GM20431 (cell line): ENCODE results near the gene FRRS1.

Experiments
- in situ Hi-C: fragments of 300-500 bp; cut with MseI, MboI; formaldehyde crosslinking; loops from one replicate; pipeline ENCODE4 v1.15.0; 2020; ENCODE audit warnings: low sequenced_read_pairs; ENCODE audit not compliant: unreplicated experiment

Gene FRRS1

GRCh38 chr1:99738858-99739465, 27.5 kb downstream of the FRRS1 start:
- in situ Hi-C loops = no loop called here

GRCh38 chr1:99737016-99737415, 29.4 kb downstream of the FRRS1 start:
- in situ Hi-C loops = no loop called here

GRCh38 chr1:99735852-99736251, 30.6 kb downstream of the FRRS1 start:
- in situ Hi-C loops = no loop called here

GRCh38 chr1:99731384-99731783, 35.1 kb downstream of the FRRS1 start:
- in situ Hi-C loops = no loop called here

- in situ Hi-C loops = no loop called here
These were observed 37.8 kb downstream of the FRRS1 start for GRCh38 chr1:99728494-99729235.

GRCh38 chr1:99727575-99728185, 38.8 kb downstream of the FRRS1 start:
- in situ Hi-C loops = no loop called here

- in situ Hi-C loops = no loop called here
These were observed 39.6 kb downstream of the FRRS1 start for GRCh38 chr1:99726818-99727217.

- in situ Hi-C loops = no loop called here
These were observed 40.0 kb downstream of the FRRS1 start for GRCh38 chr1:99726407-99726806.

- in situ Hi-C loops = no loop called here
These were observed 40.4 kb downstream of the FRRS1 start for GRCh38 chr1:99725996-99726395.

GRCh38 chr1:99723251-99723650, 43.2 kb downstream of the FRRS1 start:
- in situ Hi-C loops = loop anchor here (25.0 kb wide), 1 partner anchor 536 kb away; no protein-coding TSS in a partner anchor

GRCh38 chr1:99717005-99717404, 49.4 kb downstream of the FRRS1 start:
- in situ Hi-C loops = loop anchor here (25.0 kb wide), 1 partner anchor 530 kb away; no protein-coding TSS in a partner anchor

GRCh38 chr1:99713006-99713405, 53.4 kb downstream of the FRRS1 start:
- in situ Hi-C loops = loop anchor here (25.0 kb wide), 1 partner anchor 526 kb away; no protein-coding TSS in a partner anchor

- in situ Hi-C loops = loop anchor here (25.0 kb wide), 1 partner anchor 524 kb away; no protein-coding TSS in a partner anchor
These were observed 55.4 kb downstream of the FRRS1 start for GRCh38 chr1:99710994-99711393.

- in situ Hi-C loops = loop anchor here (25.0 kb wide), 1 partner anchor 520 kb away; no protein-coding TSS in a partner anchor
These were observed 58.8 kb downstream of the FRRS1 start for GRCh38 chr1:99707535-99708142.

GRCh38 chr1:99705385-99705784, 61.0 kb downstream of the FRRS1 start:
- in situ Hi-C loops = loop anchor here (25.0 kb wide), 1 partner anchor 518 kb away; no protein-coding TSS in a partner anchor

- in situ Hi-C loops = loop anchor here (25.0 kb wide), 1 partner anchor 517 kb away; no protein-coding TSS in a partner anchor
These were observed 62.0 kb downstream of the FRRS1 start for GRCh38 chr1:99704356-99704816.

GRCh38 chr1:99702221-99702620, 64.2 kb downstream of the FRRS1 start:
- in situ Hi-C loops = loop anchor here (25.0 kb wide), 1 partner anchor 515 kb away; no protein-coding TSS in a partner anchor

GRCh38 chr1:99700020-99700419, 66.4 kb downstream of the FRRS1 start:
- in situ Hi-C loops = loop anchor here (25.0 kb wide), 1 partner anchor 513 kb away; no protein-coding TSS in a partner anchor

- in situ Hi-C loops = no loop called here
These were observed 68.9 kb downstream of the FRRS1 start for GRCh38 chr1:99697580-99697979.

- in situ Hi-C loops = no loop called here
These were observed 69.8 kb downstream of the FRRS1 start for GRCh38 chr1:99696616-99697015.
